Measurements from ENCODE around the gene ABCB11.
A peak's percentile ranks its signal among the peaks of the same experiment; 100 is the strongest.
"Not testable (repeated sequence)": the region's sequence is repeated elsewhere in the genome, so short reads cannot be mapped to it uniquely, and the experiment has no call there.

Gene ABCB11

DNA sequence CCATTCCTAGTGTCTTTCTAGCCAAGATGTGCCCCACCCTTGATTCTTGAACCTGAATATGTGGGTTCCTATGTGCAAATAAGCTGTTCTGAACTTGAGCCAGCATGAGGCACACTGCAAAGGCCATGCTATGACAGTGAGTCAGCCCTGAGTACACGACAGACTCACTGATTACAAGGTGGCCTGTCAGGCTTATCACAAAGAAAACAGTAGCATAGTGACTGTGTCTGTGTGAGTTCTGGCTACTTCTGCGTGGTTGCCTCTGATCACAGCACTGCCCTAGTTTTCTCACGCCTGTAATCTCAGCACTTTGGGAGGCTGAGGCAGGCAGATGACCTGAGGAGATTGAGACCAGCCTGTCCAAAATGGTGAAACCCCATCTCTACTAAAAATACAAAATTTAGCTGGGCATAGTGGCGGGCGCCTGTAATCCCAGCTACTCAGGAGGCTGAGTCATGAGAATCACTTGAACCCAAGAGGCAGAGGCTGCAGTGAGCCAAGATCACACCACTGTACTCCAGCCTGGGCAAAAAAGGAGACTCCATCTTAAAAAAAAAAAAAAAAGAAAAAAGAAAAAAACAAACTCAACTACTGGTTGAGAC, 18.8 kb downstream of the ABCB11 start:
- not testable (repeated sequence) for H3K4me3 ChIP-seq, H3K27ac ChIP-seq

DNA sequence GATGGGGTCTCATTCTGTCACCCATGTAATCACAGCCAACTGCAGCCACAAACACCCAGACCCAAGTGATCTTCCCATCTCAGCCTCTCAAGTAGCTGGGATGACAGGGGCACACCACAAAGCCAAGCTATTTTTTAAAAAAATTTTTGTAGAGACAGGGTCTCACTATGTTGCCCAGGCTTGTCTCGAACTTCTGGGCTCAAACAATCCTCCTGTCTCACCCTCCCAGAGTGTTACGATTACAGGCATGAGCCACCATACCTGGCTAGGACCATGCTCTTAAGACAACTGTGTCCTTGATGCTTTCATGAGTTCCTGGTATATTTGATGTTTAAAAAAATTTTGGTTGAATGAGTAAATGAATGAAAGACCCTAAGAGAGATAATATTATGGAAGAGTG, 19.4 kb downstream of the ABCB11 start:
- H3K27ac ChIP-seq: no peak overlapping the region

DNA sequence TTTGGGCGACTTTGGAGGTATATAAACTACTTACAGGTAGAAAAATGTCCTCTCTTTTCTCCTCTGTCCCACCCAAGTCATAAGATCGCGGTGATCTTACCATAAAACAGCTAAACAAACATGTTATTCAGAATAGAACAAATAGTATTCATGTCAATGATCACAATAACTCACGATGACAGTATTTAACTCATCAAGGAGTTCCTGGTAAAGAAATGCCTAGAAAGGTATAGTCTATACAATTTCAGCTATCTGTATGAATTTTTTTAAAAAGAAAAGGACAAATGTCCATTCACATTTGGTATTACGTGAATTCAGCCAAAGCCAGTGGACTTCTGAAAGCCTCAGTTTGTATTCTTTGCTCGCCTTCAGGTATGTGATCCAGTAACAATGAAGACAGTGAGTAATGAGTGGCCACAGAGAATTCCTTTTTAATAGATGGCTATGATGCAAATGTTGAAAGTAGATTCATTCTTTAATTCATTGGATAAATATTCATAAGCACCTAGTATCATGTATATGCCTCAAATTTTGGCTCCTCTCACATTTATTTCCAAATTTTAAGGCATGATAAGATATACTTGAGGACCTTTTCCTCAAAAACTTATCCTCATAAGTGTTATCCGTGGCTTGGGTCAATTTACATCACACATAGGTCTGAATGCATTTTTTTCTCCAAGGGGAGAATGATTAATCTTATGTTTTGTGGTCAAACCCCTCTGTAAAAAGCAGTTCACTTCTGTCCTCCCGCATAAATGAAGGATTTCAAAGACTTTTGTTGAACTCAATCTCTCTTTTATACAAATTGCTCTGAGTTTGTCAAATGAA, 20.3 kb downstream of the ABCB11 start:
- H3K27ac ChIP-seq: no peak overlapping the region
- no peak overlapping the region for H3K4me3 ChIP-seq

More for the DNA sequence above, 19.4 kb downstream of the ABCB11 start:
- no peak overlapping the region for H3K4me3 ChIP-seq

DNA sequence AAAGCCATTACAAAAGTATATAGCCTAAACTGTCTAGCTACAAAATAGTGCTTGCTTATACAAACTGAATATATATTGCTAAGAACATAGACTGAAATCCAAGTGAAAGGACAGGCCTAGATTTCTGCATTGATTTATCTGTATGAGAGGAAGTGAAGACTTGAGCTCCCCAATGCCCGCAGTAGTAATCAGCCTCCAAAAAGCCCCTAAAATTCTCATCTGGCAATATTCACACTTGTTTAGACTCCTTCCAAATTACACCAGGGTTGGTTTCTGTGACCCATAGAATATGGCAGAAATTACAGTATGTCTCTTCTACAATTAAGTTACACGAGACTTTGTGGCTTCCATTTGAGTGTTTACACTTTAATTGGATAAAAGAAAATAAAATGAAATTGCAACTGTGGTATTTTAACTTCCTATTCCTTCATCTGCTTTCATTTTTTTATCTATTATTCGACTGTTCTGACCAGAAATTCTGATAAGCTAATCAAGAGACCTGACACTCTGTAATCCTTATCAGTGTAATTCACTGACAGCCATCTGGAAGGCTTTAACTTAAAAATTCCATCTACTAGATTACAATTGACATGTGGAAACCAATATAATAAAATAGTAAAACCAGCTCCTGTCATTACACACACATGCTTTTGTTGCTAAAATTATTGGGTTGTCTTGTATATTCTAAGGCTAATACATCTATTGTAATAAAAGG, 21.1 kb downstream of the ABCB11 start:
- H3K27ac ChIP-seq: no peak overlapping the region

DNA sequence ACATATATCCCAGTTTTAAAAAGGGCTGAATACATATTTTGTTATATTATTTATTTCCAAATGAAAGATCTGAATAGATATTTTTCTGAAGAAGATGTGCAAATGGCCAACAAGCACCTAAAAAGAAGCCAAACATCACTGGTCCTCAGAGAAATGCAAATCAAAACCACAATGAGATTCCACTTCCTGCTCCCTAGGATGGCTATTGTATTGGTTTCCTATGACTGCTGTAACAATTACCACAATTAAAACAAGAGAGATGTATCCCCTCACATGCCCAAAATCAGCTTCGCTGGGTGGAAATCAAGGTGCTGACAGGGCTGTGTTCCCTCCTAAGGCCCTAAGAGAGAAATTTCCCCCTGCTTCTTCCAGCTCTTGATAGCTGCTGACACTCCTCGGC, 23.2 kb downstream of the ABCB11 start:
- Histone ChIP-seq H3K4me3 (no peak overlapping the region), H3K27ac (no peak overlapping the region)

More for the DNA sequence above, 21.1 kb downstream of the ABCB11 start:
- no peak overlapping the region for H3K4me3 ChIP-seq

DNA sequence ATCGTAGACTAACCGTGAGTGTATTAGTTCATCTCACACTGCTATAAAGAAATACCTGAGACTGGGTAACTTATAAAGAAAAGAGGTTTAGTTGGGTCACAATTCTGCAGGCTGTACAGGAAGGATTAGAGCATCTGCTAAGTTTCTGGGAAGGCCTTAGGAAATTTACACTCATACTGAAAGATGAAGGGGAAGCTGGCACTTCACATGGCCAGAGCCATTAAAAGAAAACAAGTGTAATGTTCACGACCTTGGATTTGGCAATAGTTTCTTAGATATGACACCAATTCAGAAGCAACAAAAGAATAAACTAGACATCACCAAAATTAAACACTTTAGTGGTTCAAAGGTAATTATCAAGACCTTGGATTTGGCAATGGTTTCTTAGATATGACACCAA, 23.8 kb downstream of the ABCB11 start:
- H3K27ac ChIP-seq: no peak overlapping the region
- no peak overlapping the region for H3K4me3 ChIP-seq

DNA sequence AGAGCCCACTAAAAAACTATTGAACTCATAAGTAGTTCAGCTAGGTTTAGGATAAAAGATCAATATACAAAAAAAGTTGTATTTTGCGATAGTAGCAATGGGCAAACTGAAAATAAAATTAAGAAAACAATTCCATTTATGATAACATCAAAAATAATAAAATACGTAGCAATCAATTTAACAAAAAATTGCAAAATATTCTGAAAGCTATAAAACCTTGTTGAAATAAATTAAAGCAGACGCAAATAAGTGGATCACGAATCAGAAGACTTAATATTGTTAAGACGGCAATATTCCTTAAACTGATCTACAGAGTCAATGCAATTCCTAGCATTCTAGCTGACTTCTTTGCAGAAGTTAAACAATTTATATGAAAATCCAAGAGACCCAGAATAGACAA, 24.5 kb downstream of the ABCB11 start:
- H3K27ac ChIP-seq: no peak overlapping the region
- H3K4me3 ChIP-seq: no peak overlapping the region

DNA sequence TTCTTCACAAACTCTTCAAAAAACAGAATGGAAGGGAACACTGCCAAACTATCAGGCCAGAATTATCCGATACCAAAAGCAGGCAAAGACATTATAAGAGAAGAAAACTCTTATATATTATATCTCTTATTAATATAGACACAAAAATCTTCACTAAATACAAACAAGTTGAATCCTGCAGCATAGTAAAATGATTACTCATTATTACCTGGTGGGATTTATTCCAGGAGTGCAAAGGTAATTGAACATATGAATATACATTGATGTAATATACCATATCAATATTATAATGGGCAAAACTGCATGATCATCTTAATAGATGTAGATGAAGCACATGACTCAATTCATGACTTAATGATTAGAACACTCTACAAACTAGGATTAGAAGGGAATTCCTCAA, 25.1 kb downstream of the ABCB11 start:
- no peak overlapping the region for H3K4me3 ChIP-seq
- H3K27ac ChIP-seq: no peak overlapping the region

DNA sequence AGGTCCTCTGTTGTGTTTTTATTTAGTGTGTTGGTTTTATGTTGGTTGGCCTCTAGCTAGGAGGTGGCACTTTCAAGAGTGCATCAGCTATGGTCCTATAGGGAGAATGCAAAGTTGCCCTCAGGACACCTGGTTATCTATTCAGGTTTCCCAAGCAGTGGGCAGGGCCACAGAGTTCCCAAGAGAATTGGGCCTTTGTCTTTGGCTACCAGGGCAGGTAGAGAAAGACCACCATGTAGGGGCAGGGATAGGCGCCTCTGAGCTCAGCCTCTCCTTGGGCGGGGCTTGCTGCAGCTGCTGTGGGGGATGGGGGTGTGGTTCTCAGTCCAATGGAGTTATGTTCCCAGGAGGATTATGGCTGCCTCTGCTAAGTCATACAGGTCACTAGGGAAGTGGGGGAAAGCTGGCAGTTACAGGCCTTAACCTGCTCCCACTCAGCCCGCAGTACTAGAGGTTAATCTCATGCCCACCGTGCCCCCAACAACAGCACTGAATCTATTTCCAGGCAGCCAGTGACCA, 26.0 kb downstream of the ABCB11 start:
- Histone ChIP-seq H3K4me3 (no peak overlapping the region), H3K27ac (no peak overlapping the region)

DNA sequence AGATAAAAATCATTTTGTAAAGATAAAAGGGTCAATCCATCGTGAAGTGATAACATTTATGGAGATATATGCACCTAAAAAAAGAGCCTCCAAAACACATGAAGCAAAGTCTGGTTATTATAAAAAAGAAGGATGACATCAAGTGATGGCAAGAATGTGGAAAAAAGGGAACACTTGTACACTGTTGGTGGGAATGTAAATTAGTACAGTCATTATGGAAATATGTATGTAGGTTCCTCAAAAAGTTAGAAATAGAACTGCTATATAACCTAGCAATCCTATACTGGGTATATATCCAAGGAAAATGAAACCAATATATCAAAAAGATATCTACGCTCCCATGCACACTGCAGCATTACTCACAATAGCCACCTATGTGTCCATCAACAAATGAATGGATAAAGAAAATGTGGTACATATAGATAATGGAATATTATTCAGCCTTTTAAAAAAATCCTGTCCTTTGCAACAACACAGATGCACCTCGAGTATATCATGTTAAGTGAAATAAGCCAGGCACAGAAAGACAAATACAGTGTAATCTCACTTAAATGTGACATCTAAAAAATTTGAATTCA, 28.9 kb downstream of the ABCB11 start:
- Histone ChIP-seq H3K4me3 (no peak overlapping the region), H3K27ac (no peak overlapping the region)

DNA sequence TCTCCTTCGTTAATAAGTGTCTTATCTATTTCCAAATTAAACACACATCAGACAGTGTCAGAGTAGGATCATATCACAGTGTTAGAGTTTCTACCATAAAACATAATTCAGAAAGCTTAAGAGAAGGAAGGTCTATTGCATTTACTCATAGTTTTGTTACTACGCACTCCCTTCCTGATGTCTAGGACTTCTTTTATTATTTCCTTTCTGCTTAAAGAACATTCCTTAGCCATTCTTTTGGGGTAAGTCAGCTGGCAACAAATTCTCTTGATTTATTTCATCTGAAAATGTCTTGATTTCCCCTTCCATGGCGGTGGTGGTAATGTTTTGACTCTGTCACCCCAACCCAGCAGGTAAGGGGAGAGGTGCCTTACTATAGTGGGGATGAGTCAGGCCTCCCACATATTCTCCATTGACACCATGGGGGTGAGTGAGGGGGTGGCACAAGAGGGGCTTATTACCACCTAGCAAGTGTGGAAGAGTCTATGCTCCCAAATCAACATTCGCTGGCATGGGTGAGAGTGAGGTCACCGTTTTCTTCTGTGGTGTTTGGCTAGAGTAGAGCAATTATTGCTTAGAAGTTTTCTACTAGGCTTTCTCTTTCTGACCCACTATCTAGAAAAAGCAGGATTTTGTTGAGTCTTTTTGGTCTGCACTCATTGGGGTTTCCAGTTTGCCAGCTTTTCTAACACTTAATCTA, 29.9 kb downstream of the ABCB11 start:
- H3K27ac ChIP-seq: no peak overlapping the region

DNA sequence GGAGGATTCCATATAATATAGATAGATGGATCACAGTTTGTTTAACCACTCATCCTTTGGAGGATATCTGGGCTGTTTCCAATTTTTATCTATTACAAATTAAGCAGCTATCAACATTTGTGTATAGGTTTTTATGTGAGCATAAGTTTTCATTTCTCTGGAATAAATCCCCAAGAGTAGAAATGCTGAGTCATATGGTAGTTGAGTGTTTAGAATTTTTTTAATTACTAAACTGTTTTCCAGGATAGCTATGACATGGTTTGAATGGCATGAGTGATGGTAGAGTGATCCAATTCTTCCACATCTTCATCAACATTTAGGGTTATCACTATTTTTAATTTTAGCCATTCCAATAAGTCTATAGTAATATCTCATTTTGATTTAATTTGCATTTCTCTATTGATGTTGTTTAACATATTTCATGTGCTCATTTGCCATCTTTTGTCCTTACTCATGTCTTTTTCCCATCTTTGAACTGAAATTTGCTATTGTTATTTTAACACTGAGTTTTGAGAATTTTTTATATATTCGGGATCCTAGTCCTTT, 31.4 kb downstream of the ABCB11 start:
- H3K27ac ChIP-seq: no peak overlapping the region
- H3K4me3 ChIP-seq: no peak overlapping the region

More for the DNA sequence above, 29.9 kb downstream of the ABCB11 start:
- H3K4me3 ChIP-seq: no peak overlapping the region

DNA sequence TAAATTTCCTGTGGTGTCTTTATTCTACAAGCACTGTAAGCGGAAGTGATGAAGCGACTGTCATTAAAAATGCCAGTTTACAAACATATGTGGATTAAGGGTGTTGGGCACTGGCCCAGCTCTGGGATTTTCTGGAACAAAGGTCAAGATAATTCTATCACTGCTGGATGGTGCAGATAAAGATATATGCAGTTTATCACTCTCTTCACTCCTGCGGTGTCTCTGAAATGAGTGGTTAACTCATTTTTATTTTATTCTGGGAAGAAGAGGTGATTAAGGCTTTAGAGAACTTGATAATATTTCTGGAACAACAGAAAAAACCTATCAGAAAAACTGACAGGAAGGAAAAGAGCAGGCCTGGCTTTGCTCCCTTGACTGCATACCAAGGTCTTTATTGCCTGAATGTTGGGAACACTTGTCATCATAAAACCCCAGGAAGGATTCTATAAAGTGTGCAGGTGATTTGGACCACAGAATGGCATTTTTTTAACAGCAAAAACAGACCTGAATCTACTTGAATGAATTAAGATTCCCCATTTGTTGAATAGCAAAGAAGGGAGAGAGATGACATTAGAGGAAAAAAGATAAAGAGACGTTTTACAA, 32.4 kb downstream of the ABCB11 start:
- no peak overlapping the region for H3K27ac ChIP-seq
- no peak overlapping the region for H3K4me3 ChIP-seq

DNA sequence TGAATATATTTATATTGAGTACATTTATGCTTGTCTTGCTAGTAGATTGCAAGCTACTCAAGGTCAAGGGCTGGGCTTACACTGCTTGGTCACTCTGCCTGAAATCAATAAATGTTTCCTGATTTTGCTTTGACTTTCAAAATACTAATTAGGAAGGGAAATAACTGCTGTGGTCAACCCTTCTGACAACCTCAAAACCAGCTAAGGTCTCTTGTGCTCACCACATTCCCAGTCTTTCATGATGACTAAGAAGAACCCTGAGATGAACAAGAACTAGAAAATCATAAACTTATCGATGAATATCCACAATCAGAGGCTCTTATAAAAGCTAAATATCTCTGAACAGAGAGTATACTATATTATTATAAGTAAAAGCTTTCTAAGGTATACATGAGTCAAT, 33.3 kb downstream of the ABCB11 start:
- Histone ChIP-seq H3K4me3 (no peak overlapping the region), H3K27ac (no peak overlapping the region)

DNA sequence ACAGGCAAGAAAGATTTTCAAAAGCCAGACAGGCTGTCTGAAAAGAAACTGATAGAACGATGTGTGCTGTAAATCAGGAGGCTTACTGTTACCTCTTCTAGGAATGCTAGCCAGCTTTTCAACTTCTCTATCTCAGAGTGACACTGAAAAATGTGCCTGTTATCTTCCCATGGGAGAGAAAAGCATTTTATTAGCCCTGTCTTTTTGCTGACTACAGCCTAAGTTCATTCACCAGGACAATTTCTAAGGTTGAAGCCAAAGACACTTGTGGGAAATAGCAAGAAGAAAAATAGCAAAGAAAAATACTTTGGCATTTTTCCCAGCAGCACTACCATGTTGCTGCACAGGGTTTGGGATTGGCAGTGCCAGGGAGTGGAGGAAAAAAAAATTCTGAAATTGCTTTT, 34.0 kb downstream of the ABCB11 start:
- no peak overlapping the region for H3K4me3 ChIP-seq
- H3K27ac ChIP-seq: no peak overlapping the region

DNA sequence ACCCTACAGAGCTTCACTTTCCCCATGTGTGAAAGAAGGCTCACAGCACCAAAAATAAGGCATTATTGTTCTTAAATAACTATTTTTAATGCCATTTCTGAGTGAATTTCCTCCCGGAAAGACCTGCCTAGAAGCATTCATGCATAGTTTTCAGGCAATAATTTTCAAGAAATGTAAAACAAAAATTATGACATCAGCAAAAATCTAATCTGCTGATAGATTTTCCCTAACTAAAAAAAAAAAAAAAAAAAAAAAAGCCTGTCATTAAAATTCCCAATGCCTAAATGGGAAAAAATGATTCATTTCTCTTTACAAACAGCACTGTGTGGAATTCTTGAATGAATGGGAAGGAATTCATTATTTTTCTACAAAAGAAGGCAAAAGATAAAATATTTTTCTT, 35.4 kb downstream of the ABCB11 start:
- no peak overlapping the region for H3K27ac ChIP-seq
- no peak overlapping the region for H3K4me3 ChIP-seq

DNA sequence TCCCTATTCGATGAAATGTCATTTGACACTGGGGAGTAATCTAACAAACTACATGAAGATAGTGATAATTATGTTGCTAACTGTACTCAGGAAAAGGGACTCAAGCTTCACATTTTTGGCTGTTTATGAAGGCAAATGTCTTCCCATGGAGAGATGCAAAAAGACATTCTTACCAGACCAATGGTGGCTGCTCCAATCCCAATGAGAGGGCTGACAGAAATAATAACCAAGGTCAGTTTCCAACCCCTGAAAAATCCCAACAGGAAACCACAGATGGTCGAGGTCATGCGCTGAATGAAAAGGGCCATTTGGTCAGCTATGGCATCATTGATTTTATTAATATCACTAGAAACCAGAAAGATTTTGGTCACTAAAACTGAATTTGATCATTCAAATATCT, 37.6 kb downstream of the ABCB11 start:
- Histone ChIP-seq H3K4me3 (no peak overlapping the region), H3K27ac (no peak overlapping the region)

DNA sequence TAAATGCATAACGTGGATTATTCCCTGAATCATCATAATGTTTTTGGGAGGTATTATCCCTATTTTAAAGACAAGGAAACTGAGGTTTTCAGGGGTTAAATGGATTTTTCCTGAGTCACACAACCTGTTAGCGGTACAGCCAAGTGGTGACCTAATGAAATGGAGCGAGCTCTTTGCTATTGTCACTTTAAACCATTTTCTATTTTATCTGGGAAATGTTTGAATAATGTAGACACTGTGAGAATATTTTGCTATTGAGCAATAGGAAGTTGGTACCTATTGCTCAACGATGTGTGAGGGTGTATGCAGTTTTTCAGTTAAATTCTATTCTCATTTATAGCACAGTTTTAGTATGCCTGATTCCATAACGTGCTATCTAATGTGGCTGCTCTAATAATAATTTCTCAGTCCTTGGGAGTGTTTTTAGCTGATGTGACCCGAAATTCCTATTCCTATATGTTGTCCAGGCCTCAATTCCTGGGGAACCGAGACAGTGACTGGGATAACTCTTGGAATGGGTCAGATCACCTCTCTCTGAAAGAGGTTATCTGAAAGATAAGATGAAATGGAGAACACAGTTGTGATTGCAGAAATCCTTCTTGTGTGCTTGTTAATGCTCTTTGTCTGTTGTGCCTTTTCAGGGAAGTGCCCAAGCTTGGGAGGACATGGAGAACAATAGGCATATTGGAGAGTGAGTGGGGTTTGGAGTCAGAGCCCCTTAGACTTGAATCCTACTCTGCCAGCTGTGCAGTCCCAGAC, 38.4 kb downstream of the ABCB11 start:
- peak overlapping the region in 8 of 21 experiments; percentile 8 to 73 (median 50) for H3K27ac ChIP-seq

More for the DNA sequence above, 38.4 kb downstream of the ABCB11 start:
- no peak overlapping the region for H3K4me3 ChIP-seq

All from skin epidermis (tissue), 12 donors.